Activated CD4-positive, alpha-beta T cell treated with anti-CD3 and anti-CD28 coated beads, Interleukin-10, Interleukin-2, amounts not matched to agents 100 ng/mL and 50 ng/mL, durations not matched to agents 16 hours and 8 hours (primary cell): ENCODE measurements around the gene CAV1.
A peak's percentile ranks its signal among the peaks of the same experiment; 100 is the strongest.

Experiments
- DNase-seq: peaks from one replicate; pipeline ENCODE4 v3.0.0-alpha.2; 2020

CAV1 gene

DNA sequence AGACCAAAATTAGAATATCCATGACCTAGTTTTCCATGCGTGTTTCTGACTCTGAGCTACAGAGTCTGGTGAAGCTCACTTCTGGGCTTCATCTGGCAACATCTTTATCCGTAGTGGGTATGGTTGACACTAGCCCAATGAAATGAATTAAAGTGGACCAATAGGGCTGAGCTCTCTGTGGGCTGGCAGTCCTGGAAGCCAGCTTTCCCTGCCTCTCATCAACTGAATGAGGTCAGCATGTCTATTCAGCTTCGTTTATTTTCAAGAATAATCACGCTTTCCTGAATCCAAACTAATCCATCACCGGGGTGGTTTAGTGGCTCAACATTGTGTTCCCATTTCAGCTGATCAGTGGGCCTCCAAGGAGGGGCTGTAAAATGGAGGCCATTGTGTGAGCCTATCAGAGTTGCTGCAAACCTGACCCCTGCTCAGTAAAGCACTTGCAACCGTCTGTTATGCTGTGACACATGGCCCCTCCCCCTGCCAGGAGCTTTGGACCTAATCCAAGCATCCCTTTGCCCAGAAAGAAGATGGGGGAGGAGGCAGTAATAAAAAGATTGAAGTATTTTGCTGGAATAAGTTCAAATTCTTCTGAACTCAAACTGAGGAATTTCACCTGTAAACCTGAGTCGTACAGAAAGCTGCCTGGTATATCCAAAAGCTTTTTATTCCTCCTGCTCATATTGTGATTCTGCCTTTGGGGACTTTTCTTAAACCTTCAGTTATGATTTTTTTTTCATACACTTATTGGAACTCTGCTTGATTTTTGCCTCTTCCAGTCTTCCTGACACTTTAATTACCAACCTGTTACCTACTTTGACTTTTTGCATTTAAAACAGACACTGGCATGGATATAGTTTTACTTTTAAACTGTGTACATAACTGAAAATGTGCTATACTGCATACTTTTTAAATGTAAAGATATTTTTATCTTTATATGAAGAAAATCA lies 35.5 kb downstream of the CAV1 start:
- no peak for DNase-seq

DNA sequence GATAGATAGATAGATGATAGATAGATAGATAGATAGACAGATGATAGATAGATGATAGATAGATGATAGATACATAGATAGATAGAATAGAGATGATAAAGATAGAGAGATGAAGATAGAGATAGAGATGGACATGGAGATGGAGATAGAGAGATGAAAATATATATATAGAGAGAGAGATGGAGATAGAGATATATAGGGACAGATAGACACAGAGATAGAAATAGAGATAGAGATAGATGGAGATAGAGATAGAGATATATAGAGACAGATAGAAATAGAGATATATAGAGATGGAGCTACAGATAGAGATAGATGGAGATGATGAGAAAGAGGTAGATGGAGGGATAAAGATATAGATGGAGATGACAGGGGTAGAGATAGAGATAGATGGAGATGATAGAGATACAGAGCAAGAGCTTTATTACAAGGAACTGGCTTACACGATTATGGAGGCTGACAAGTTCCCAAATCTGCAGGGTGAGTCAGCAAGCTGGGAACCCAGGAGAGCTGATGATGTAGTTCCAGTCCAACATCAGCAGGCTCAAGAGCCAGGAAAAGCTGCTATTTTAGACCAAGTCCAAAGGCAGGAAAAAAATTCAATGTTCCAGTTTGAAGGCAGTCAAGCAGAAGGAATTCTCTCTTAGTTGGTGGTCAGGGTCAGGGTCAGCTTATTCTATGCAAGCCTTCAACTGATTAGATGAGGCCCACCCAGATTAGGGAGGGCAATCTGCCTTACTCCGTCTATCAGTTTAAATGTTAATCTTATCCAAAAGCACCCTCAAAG lies 37.1 kb downstream of the CAV1 start:
- no peak for DNase-seq

GRCh38 chr7:116562529-116563121 lies 37.8 kb downstream of the CAV1 start:
- no peak for DNase-seq

- no peak for DNase-seq
Measured at GRCh38 chr7:116565981-116566380, 41.1 kb downstream of the CAV1 start.

GRCh38 chr7:116566666-116567065 lies 41.8 kb downstream of the CAV1 start:
- no peak for DNase-seq

DNA sequence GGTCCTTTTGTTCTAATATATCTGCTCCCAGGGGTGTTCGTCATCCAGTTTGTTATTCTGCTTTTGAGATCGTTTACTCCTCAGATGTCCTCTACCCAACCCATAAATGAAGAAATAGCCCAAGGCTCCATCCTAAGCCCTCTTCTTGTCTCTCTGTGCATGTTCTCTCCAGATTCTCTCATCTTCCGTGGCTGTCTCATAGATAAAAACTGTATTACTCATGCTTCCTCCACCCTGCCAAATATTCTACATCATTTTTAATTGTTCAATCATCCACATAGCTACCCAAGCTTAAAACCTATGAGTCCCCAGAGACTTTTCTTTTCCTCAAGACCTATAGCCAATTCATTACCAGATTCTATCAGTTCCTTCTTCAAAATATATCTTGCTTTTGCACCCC lies 44.9 kb downstream of the CAV1 start:
- DNase-seq, result no peak

DNA sequence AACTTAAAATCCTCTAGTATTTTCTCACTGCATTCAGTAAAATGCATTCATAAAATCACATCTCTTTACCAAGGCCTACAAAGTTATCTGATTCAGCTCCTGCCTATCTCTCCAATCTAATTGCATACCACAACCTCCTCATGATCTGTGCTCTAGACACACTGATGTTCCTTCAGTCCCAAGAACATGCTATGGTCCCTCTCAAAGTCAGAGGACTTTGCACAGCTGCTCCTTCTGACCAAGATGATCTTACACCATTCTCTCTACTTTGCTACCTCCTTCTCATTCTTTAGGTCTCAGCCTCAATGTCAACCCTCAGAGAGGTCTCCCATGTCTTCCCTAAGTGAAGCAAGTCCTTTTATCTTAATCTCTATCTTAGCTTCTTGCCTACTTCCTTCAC lies 45.5 kb downstream of the CAV1 start:
- DNase-seq, result no peak

GRCh38 chr7:116571037-116571436 lies 46.2 kb downstream of the CAV1 start:
- DNase-seq, result no peak

DNA sequence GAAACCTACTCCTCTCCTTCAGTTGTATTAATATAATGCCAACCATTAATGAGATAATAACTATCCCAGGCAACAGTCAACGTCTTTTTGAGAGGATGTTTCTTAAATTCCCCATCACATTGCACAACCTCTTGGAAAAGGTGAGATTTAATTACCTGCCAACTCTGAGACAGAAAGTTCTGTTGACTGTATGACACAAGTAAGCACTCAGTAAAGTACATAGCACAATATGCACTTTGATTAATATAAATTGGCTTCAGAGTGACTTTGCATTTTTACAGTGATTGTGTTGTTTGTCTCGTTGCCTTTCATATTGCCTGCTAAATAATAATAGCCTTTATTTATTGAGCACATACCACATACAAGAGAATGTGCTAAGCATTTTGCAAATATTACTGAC lies 46.7 kb downstream of the CAV1 start:
- DNase-seq, result no peak

DNA sequence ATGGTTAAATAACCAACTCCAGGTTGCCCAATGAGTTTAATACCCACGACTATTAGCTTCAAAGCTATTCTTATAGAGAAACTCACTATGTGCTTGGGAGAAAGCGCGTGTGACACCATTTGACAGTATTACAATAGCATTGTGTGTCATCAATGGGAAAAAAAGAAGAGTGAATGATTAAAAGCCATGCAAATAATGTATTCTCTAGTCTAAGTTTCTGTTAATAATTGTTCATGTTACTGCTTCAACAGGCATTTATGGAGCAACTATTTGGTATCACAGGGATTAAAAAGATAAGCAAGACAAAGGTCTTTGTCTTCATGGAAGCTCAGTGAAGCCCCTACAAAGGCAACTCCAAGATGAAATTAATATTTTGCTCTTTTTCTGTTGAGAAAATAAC lies 47.2 kb downstream of the CAV1 start:
- no peak for DNase-seq

DNA sequence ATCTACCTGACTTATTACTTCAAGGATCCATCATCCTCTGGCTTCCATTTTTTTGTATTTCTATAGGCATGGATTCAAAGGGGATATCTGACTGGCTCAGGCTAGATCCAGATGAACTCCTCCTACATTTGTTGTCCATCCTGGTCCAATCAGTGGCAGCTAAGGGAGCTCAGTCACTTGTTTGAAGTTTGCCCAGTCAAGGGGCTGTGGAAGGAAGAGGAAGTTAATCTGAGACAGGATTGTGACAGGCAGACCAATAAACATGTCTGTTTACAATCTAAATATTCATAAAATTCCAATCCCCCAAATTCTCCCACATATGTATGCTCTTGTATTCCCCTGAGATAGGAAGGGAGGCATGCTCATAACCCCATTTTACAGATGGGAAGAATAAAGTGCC lies 48.7 kb downstream of the CAV1 start:
- DNase-seq, result no peak

DNA sequence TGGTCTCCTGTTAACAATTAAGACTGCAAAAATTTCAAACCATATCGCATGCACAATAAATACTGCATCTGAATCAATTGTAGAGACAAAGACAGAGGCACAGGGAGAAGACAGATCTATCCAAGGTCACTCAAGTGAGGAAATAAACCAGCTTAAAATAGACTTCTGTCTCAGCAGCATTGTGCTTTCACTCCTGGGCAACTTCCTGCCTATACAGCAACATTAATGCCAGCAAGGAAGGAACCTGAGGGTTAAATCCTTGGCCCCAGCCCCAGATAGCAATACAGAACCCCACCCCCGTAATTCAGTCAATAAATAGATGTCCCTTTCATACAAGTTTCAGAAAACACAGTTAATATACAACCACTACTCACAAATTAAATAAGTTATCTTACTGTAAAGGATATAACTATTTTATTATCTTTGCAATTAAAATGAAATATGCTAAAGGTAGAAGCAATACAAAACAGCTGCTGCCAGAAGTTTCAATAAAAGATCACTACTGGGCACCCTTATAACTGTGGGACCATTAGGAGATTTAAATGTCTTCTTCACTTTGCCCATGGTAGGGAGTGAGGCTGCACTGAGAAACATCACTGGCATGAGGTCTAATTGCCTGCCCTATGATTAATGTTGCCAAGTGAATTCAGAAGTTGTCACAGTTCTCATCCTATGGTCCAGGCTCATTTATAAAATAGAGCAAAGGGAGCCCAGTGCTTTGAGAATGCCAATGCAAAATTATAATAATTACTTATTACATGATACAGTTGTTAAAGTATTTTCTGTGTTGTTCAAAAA lies 49.4 kb downstream of the CAV1 start:
- no peak for DNase-seq

GRCh38 chr7:116575853-116576252 lies 51.0 kb downstream of the CAV1 start:
- DNase-seq, result no peak

- DNase-seq, result no peak
Measured at GRCh38 chr7:116576350-116577319, 51.8 kb downstream of the CAV1 start.

GRCh38 chr7:116577320-116577871 lies 52.6 kb downstream of the CAV1 start:
- DNase-seq, result peak; percentile 79

DNA sequence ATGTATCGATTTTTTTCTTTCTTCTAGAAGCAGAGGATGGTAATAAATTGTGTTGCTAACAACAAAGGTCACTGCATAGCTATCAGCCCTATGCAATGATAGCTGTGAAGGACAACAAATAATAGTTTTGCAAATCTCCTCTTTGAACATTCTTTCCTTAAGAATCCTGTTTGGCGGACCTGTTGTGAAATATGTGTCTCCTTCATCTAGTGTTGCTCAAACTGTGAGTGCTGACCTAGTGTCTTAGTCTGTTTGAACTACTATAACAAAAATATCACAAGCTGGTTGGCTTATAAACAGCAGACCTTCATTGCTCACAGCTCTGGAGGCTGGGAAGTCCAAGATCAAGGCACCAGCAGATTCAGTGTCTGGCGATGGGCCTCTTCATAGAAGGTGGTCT lies 53.7 kb downstream of the CAV1 start:
- DNase-seq, result no peak

DNA sequence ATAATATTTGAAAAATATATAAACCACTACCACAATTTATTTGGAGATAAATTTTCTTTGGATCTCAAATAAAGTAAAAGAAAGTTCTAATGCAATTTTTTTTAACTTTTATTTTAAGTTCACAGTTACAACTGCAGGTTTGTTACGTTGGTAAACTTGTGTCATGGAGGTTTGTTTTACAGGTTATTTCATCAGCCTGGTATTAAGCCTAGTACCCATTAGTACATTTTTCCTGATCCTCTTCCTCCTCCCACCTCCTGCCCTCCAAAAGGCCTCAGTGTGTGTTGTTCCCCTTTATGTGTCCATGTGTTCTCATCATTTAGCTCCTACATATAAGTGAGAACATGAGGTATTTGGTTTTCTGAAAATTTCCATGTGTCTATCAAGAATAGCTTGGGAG lies 54.5 kb downstream of the CAV1 start:
- no peak for DNase-seq

- no peak for DNase-seq
Measured at GRCh38 chr7:116579835-116580234, 55.0 kb downstream of the CAV1 start.

GRCh38 chr7:116582164-116582732 lies 57.4 kb downstream of the CAV1 start:
- DNase-seq, result no peak

- no peak for DNase-seq
Measured at GRCh38 chr7:116582806-116583444, 58.1 kb downstream of the CAV1 start.
